ENCODE data around the gene HAPSTR1. TPM values are rescaled to one million over a fixed set of nuclear protein-coding genes. Genes with fewer than 3 reads are reported as not detected.
A peak's percentile ranks its signal among the peaks of the same experiment; 100 is the strongest.

HAPSTR1 gene
- total and polyA plus RNA-seq, 2 of the 13 experiments (the other 11 are each of a cell fraction or from before 2014, with no cell fraction given): 25.2 to 83.2 TPM

GRCh38 chr16:9138731-9139501 is 47.5 kb downstream of the HAPSTR1 start (continued):
- 0 out of 2 replicates have a peak, but pooled peaks have one; percentile 36 for TF ChIP-seq ARID2 (CRISPR knock-in tag; IDR thresholded peaks at IDR 0.05; ENCODE audit: borderline replicate concordance)
- no peak for TF ChIP-seq ZNF704 (CRISPR knock-in tag; IDR thresholded peaks at IDR 0.05; ENCODE audit: borderline replicate concordance)
- TF ChIP-seq KAT7 (CRISPR knock-in tag; IDR thresholded peaks at IDR 0.05; ENCODE audit: borderline replicate concordance): no peak
- TF ChIP-seq ZNF512B (CRISPR knock-in tag; IDR thresholded peaks at IDR 0.05; ENCODE audit: borderline replicate concordance): peak; percentile 93
- TF ChIP-seq, protein P1, sequence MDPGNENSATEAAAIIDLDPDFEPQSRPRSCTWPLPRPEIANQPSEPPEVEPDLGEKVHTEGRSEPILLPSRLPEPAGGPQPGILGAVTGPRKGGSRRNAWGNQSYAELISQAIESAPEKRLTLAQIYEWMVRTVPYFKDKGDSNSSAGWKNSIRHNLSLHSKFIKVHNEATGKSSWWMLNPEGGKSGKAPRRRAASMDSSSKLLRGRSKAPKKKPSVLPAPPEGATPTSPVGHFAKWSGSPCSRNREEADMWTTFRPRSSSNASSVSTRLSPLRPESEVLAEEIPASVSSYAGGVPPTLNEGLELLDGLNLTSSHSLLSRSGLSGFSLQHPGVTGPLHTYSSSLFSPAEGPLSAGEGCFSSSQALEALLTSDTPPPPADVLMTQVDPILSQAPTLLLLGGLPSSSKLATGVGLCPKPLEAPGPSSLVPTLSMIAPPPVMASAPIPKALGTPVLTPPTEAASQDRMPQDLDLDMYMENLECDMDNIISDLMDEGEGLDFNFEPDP (CRISPR knock-in tag; conservative IDR thresholded peaks at IDR 0.05): no peak
- TF ChIP-seq, protein P2, sequence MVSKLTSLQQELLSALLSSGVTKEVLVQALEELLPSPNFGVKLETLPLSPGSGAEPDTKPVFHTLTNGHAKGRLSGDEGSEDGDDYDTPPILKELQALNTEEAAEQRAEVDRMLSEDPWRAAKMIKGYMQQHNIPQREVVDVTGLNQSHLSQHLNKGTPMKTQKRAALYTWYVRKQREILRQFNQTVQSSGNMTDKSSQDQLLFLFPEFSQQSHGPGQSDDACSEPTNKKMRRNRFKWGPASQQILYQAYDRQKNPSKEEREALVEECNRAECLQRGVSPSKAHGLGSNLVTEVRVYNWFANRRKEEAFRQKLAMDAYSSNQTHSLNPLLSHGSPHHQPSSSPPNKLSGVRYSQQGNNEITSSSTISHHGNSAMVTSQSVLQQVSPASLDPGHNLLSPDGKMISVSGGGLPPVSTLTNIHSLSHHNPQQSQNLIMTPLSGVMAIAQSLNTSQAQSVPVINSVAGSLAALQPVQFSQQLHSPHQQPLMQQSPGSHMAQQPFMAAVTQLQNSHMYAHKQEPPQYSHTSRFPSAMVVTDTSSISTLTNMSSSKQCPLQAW (CRISPR knock-in tag; IDR thresholded peaks at IDR 0.05): peak; percentile 87; the same call in 1 of the 2 replicates
- peak; percentile 77; the same call in 1 of the 2 replicates for TF ChIP-seq ZNF567 (CRISPR knock-in tag; IDR thresholded peaks at IDR 0.05; ENCODE audit: borderline replicate concordance)
- peak; percentile 51; the same call in 1 of the 2 replicates for TF ChIP-seq ZNF292 (CRISPR knock-in tag; IDR thresholded peaks at IDR 0.05; ENCODE audit: borderline replicate concordance, low read depth)
- no peak for TF ChIP-seq HES4 (CRISPR knock-in tag; IDR thresholded peaks at IDR 0.05; ENCODE audit: borderline replicate concordance)
- 0 out of 2 replicates have a peak, but pooled peaks have one; percentile 22 for TF ChIP-seq GTF2F1 (IDR thresholded peaks at IDR 0.05; ENCODE audit: low read length)
- TF ChIP-seq ZNF350 (CRISPR knock-in tag; IDR thresholded peaks at IDR 0.05; ENCODE audit: borderline replicate concordance, low read depth): peak; percentile 76
- TF ChIP-seq KMT2A (CRISPR knock-in tag; IDR thresholded peaks at IDR 0.05): no peak
- no peak for TF ChIP-seq MED13 (CRISPR knock-in tag; IDR thresholded peaks at IDR 0.05)
- TF ChIP-seq, protein P3, sequence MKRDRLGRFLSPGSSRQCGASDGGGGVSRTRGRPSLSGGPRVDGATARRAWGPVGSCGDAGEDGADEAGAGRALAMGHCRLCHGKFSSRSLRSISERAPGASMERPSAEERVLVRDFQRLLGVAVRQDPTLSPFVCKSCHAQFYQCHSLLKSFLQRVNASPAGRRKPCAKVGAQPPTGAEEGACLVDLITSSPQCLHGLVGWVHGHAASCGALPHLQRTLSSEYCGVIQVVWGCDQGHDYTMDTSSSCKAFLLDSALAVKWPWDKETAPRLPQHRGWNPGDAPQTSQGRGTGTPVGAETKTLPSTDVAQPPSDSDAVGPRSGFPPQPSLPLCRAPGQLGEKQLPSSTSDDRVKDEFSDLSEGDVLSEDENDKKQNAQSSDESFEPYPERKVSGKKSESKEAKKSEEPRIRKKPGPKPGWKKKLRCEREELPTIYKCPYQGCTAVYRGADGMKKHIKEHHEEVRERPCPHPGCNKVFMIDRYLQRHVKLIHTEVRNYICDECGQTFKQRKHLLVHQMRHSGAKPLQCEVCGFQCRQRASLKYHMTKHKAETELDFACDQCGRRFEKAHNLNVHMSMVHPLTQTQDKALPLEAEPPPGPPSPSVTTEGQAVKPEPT (CRISPR knock-in tag; IDR thresholded peaks at IDR 0.05; ENCODE audit: low read depth): no peak
- no peak for TF ChIP-seq MYNN (CRISPR knock-in tag; IDR thresholded peaks at IDR 0.05; ENCODE audit: low read depth)
- 0 out of 2 replicates have a peak, but pooled peaks have one; percentile 18 for TF ChIP-seq ZNF619 (CRISPR knock-in tag; IDR thresholded peaks at IDR 0.05)
- TF ChIP-seq RXRA (CRISPR knock-in tag; IDR thresholded peaks at IDR 0.05): 0 out of 2 replicates have a peak, but pooled peaks have one; percentile 27
- no peak; the same call in 1 of the 2 replicates for TF ChIP-seq ETV5 (CRISPR knock-in tag; IDR thresholded peaks at IDR 0.05; ENCODE audit: borderline replicate concordance)
- TF ChIP-seq GABPB1 (CRISPR knock-in tag; IDR thresholded peaks at IDR 0.05): peak; percentile 38; the same call in 1 of the 2 replicates
